Measurements from ENCODE around the gene BID.
A peak's percentile ranks its signal among the peaks of the same experiment; 100 is the strongest.

BID gene

GRCh38 chr22:17775781-17776465 lies 1.7 kb upstream of the BID start:
- H3K4me2 ChIP-seq (ENCODE audit: low read length), result 0 out of 2 replicates have a peak overlapping the region, but pooled peaks have one; percentile 41
- no peak overlapping the region; the same call in 1 of the 2 replicates for H3K9ac ChIP-seq (ENCODE audit: low read length)
- H2AFZ ChIP-seq (ENCODE audit: low read length), result no peak overlapping the region
- peak overlapping the region; percentile 82 for H3K27ac ChIP-seq (ENCODE audit: low read depth, low read length, poor library complexity, severe bottlenecking)
- no peaks in the 10 kb centered on the region for H4K20me1 ChIP-seq (ENCODE audit: insufficient read depth, low read length)
- no peaks in the 10 kb centered on the region for H3K79me2 ChIP-seq (ENCODE audit: insufficient read depth, low read length)
- no peak for TF ChIP-seq EZH2 (IDR thresholded peaks at IDR 0.05; ENCODE audit: borderline replicate concordance, low read length)
- TF ChIP-seq CTCF (IDR thresholded peaks at IDR 0.05; ENCODE audit: low read length), result no peak
- H3K9me2 ChIP-seq (ENCODE audit: low read depth, low read length), result no peaks in the 10 kb centered on the region
- H3K4me3 ChIP-seq (ENCODE audit: low read depth, low read length, poor library complexity, severe bottlenecking), result no peak overlapping the region
- peaks cover 3% of the 10 kb centered on the region; the same call in 1 of the 2 replicates for H3F3A ChIP-seq (ENCODE audit: insufficient read depth, low read length)
- no peaks in the 10 kb centered on the region for H3K27me3 ChIP-seq (ENCODE audit: insufficient read depth, low read length)
- peaks cover under 1% of the 10 kb centered on the region; the same call in 1 of the 2 replicates for H3K36me3 ChIP-seq (ENCODE audit: insufficient read depth, low read length)
- H3K9me3 ChIP-seq (ENCODE audit: low read length), result no peaks in the 10 kb centered on the region
- peaks cover 85% of the 10 kb centered on the region for H3K4me1 ChIP-seq (ENCODE audit: insufficient read depth, low read length, severe bottlenecking)

- Histone ChIP-seq H3K4me3 (ENCODE audit: low read depth, low read length, poor library complexity, severe bottlenecking) (peak overlapping the region; percentile 27), H3K27ac (ENCODE audit: low read depth, low read length, poor library complexity, severe bottlenecking) (peak overlapping the region; percentile 82), H3K4me2 (ENCODE audit: low read length) (peak overlapping the region; percentile 41), H3K9me2 (ENCODE audit: low read depth, low read length) (no peaks in the 10 kb centered on the region), H3K79me2 (ENCODE audit: insufficient read depth, low read length) (no peaks in the 10 kb centered on the region), H3K9me3 (ENCODE audit: low read length) (no peaks in the 10 kb centered on the region), H3K36me3 (ENCODE audit: insufficient read depth, low read length) (peaks cover 4% of the 10 kb centered on the region; the same call in 1 of the 2 replicates), H2AFZ (ENCODE audit: low read length) (no peak overlapping the region), H3K27me3 (ENCODE audit: insufficient read depth, low read length) (no peaks in the 10 kb centered on the region), H4K20me1 (ENCODE audit: insufficient read depth, low read length) (no peaks in the 10 kb centered on the region), H3F3A (ENCODE audit: insufficient read depth, low read length) (peaks cover 3% of the 10 kb centered on the region; the same call in 1 of the 2 replicates), H3K4me1 (ENCODE audit: insufficient read depth, low read length, severe bottlenecking) (peaks cover 77% of the 10 kb centered on the region), H3K9ac (ENCODE audit: low read length) (peak overlapping the region; percentile 10; the same call in 1 of the 2 replicates)
- TF ChIP-seq CTCF (IDR thresholded peaks at IDR 0.05; ENCODE audit: low read length) (no peak), EZH2 (IDR thresholded peaks at IDR 0.05; ENCODE audit: borderline replicate concordance, low read length) (no peak)
Measured at GRCh38 chr22:17774926-17775685, 837 bp upstream of the BID start.

GRCh38 chr22:17773606-17774205 lies 563 bp downstream of the BID start:
- Histone ChIP-seq H3K9me3 (ENCODE audit: low read length) (no peaks in the 10 kb centered on the region), H3K36me3 (ENCODE audit: insufficient read depth, low read length) (peaks cover 4% of the 10 kb centered on the region; the same call in 1 of the 2 replicates), H2AFZ (ENCODE audit: low read length) (no peak overlapping the region), H3K4me1 (ENCODE audit: insufficient read depth, low read length, severe bottlenecking) (peaks cover 63% of the 10 kb centered on the region), H3K27ac (ENCODE audit: low read depth, low read length, poor library complexity, severe bottlenecking) (peak overlapping the region; percentile 72), H3K4me2 (ENCODE audit: low read length) (peak overlapping the region; percentile 81), H3K79me2 (ENCODE audit: insufficient read depth, low read length) (peaks cover 6% of the 10 kb centered on the region; the same call in 1 of the 2 replicates), H3F3A (ENCODE audit: insufficient read depth, low read length) (peaks cover 3% of the 10 kb centered on the region; the same call in 1 of the 2 replicates), H4K20me1 (ENCODE audit: insufficient read depth, low read length) (no peaks in the 10 kb centered on the region), H3K9me2 (ENCODE audit: low read depth, low read length) (no peaks in the 10 kb centered on the region), H3K4me3 (ENCODE audit: low read depth, low read length, poor library complexity, severe bottlenecking) (peak overlapping the region; percentile 70), H3K27me3 (ENCODE audit: insufficient read depth, low read length) (no peaks in the 10 kb centered on the region), H3K9ac (ENCODE audit: low read length) (peak overlapping the region; percentile 66)
- no peak for TF ChIP-seq EZH2 (IDR thresholded peaks at IDR 0.05; ENCODE audit: borderline replicate concordance, low read length)
- TF ChIP-seq CTCF (IDR thresholded peaks at IDR 0.05; ENCODE audit: low read length), result no peak
